Measurements from ENCODE around the gene CDKAL1.

The CDKAL1 gene

GRCh38 chr6:20997770-20998147, 463.5 kb downstream of the CDKAL1 start:
- Histone ChIP-seq H3K9me3 (ENCODE audit: control insufficient read depth in 1 of 2, low read length in 2 of 2) (no peaks in the 10 kb centered on the region), H3K4me3 (ENCODE audit: low read depth in 1 of 2, low read length in 2 of 2) (no peak overlapping the region), H3K4me1 (ENCODE audit: control insufficient read depth in 1 of 2, insufficient read depth in 2 of 2, low read length in 2 of 2) (no peaks in the 10 kb centered on the region), H3K36me3 (ENCODE audit: control insufficient read depth in 1 of 2, insufficient read depth in 2 of 2, low read length in 2 of 2) (no peaks in the 10 kb centered on the region), H3K9ac (ENCODE audit: low read depth in 1 of 2, low read length in 2 of 2) (no peak overlapping the region), H3K27ac (ENCODE audit: low read depth, low read length) (no peak overlapping the region), H3K27me3 (ENCODE audit: control insufficient read depth in 1 of 2, insufficient read depth in 2 of 2, low read length in 2 of 2) (no peaks in the 10 kb centered on the region)

- Histone ChIP-seq H3K9me3 (ENCODE audit: control insufficient read depth in 1 of 2, low read length in 2 of 2) (no peaks in the 10 kb centered on the region), H3K4me1 (ENCODE audit: control insufficient read depth in 1 of 2, insufficient read depth in 2 of 2, low read length in 2 of 2) (no peaks in the 10 kb centered on the region), H3K27ac (ENCODE audit: low read depth, low read length) (no peak overlapping the region), H3K27me3 (ENCODE audit: control insufficient read depth in 1 of 2, insufficient read depth in 2 of 2, low read length in 2 of 2) (no peaks in the 10 kb centered on the region), H3K4me3 (ENCODE audit: low read depth in 1 of 2, low read length in 2 of 2) (no peak overlapping the region), H3K36me3 (ENCODE audit: control insufficient read depth in 1 of 2, insufficient read depth in 2 of 2, low read length in 2 of 2) (no peaks in the 10 kb centered on the region), H3K9ac (ENCODE audit: low read depth in 1 of 2, low read length in 2 of 2) (no peak overlapping the region)
These were observed 464.6 kb downstream of the CDKAL1 start for GRCh38 chr6:20998748-20999448.

DNA sequence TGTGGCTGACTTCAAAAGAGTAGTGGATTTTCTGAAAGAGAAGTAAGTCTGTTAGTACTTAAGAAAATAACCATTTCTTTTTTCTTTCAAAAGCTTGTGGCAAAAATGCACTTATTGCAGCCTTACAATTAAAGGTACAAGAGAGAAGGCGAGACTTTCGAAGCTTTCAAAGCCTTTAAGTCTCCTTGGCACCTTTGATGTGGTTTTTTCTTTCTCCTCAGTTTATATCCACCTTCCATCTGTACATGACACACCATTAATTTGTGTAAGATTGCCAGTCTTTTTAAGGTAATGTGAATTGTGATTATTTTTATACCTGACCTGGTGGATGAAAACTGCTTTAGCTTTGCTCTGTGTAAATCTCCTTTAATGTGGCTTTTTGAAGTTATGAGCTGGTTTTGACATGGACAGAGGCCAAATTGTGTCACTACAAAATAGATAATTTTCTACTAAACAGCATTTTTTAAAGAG, 466.1 kb downstream of the CDKAL1 start:
- H3K36me3 ChIP-seq (ENCODE audit: control insufficient read depth in 1 of 2, insufficient read depth in 2 of 2, low read length in 2 of 2), result no peaks in the 10 kb centered on the region
- no peak overlapping the region for H3K27ac ChIP-seq (ENCODE audit: low read depth, low read length)
- H3K4me3 ChIP-seq (ENCODE audit: low read depth in 1 of 2, low read length in 2 of 2), result no peak overlapping the region
- no peak overlapping the region for H3K9ac ChIP-seq (ENCODE audit: low read depth in 1 of 2, low read length in 2 of 2)
- H3K4me1 ChIP-seq (ENCODE audit: control insufficient read depth in 1 of 2, insufficient read depth in 2 of 2, low read length in 2 of 2), result no peaks in the 10 kb centered on the region
- no peaks in the 10 kb centered on the region for H3K27me3 ChIP-seq (ENCODE audit: control insufficient read depth in 1 of 2, insufficient read depth in 2 of 2, low read length in 2 of 2)
- H3K9me3 ChIP-seq (ENCODE audit: control insufficient read depth in 1 of 2, low read length in 2 of 2), result no peaks in the 10 kb centered on the region

DNA sequence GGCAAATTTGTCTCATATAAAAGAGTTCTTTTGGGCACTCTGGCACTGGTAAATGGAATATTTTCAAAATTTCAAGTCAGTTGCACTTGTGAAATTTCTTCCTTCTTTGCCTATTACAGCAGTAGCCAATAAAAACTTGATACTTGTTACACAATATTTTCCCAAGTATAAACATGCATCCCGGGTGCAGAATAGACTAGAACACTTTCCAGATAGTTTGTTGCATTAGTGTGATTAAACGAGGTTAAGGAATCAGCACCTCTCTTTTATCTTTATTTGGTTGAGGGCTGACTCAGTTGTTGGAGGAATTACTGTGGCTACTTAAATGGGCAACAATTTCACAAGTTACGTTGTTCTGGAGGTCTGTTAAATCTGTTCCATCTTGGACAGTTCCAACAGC, 467.5 kb downstream of the CDKAL1 start:
- no peaks in the 10 kb centered on the region for H3K4me1 ChIP-seq (ENCODE audit: control insufficient read depth in 1 of 2, insufficient read depth in 2 of 2, low read length in 2 of 2)
- H3K27ac ChIP-seq (ENCODE audit: low read depth, low read length), result no peak overlapping the region
- no peaks in the 10 kb centered on the region for H3K27me3 ChIP-seq (ENCODE audit: control insufficient read depth in 1 of 2, insufficient read depth in 2 of 2, low read length in 2 of 2)
- no peaks in the 10 kb centered on the region for H3K9me3 ChIP-seq (ENCODE audit: control insufficient read depth in 1 of 2, low read length in 2 of 2)
- no peaks in the 10 kb centered on the region for H3K36me3 ChIP-seq (ENCODE audit: control insufficient read depth in 1 of 2, insufficient read depth in 2 of 2, low read length in 2 of 2)
- no peak overlapping the region for H3K9ac ChIP-seq (ENCODE audit: low read depth in 1 of 2, low read length in 2 of 2)
- no peak overlapping the region for H3K4me3 ChIP-seq (ENCODE audit: low read depth in 1 of 2, low read length in 2 of 2)

DNA sequence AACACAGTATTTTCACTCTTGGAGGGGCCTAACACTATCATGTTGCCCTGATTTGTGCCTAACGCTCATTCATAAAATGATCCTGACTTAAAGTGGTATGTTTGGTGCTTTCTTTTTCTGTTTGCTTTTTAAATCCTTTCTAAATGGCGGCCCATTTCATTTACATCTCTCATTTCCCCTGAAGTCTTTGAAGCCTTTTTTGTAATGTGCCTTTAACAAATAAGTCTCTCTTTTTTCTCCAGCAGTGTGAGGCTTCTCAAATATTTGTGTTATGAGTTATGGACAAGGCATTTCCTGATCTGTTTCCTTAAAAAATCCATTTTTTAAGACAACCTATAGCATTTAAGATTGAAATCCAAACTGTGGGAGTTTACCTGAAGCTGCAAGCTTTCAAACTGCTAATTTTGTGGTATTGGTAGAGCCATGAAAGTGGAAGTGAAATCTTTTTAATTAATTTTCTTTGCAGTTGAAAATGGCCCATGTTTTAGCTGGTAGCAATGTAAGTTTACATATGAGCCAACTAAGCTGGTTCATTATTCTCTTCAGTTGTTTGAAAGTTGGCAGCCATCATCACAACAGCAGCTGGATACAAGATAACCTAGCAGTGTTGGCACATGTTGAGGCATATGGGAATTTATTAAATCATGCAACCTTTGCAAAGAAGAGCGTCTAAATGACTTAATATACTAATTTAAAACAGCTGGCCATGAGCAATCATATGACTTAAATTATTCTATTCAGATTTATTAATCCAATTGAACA, 469.7 kb downstream of the CDKAL1 start:
- no peaks in the 10 kb centered on the region for H3K9me3 ChIP-seq (ENCODE audit: control insufficient read depth in 1 of 2, low read length in 2 of 2)
- no peaks in the 10 kb centered on the region for H3K27me3 ChIP-seq (ENCODE audit: control insufficient read depth in 1 of 2, insufficient read depth in 2 of 2, low read length in 2 of 2)
- H3K9ac ChIP-seq (ENCODE audit: low read depth in 1 of 2, low read length in 2 of 2), result no peak overlapping the region
- H3K4me3 ChIP-seq (ENCODE audit: low read depth in 1 of 2, low read length in 2 of 2), result no peak overlapping the region
- H3K36me3 ChIP-seq (ENCODE audit: control insufficient read depth in 1 of 2, insufficient read depth in 2 of 2, low read length in 2 of 2), result no peaks in the 10 kb centered on the region
- H3K4me1 ChIP-seq (ENCODE audit: control insufficient read depth in 1 of 2, insufficient read depth in 2 of 2, low read length in 2 of 2), result no peaks in the 10 kb centered on the region
- no peak overlapping the region for H3K27ac ChIP-seq (ENCODE audit: low read depth, low read length)

- Histone ChIP-seq H3K36me3 (ENCODE audit: control insufficient read depth in 1 of 2, insufficient read depth in 2 of 2, low read length in 2 of 2) (no peaks in the 10 kb centered on the region), H3K4me3 (ENCODE audit: low read depth in 1 of 2, low read length in 2 of 2) (no peak overlapping the region), H3K9me3 (ENCODE audit: control insufficient read depth in 1 of 2, low read length in 2 of 2) (no peaks in the 10 kb centered on the region), H3K27me3 (ENCODE audit: control insufficient read depth in 1 of 2, insufficient read depth in 2 of 2, low read length in 2 of 2) (no peaks in the 10 kb centered on the region), H3K27ac (ENCODE audit: low read depth, low read length) (no peak overlapping the region), H3K9ac (ENCODE audit: low read depth in 1 of 2, low read length in 2 of 2) (no peak overlapping the region), H3K4me1 (ENCODE audit: control insufficient read depth in 1 of 2, insufficient read depth in 2 of 2, low read length in 2 of 2) (no peaks in the 10 kb centered on the region)
These were observed 471.7 kb downstream of the CDKAL1 start for GRCh38 chr6:21005816-21006570.

DNA sequence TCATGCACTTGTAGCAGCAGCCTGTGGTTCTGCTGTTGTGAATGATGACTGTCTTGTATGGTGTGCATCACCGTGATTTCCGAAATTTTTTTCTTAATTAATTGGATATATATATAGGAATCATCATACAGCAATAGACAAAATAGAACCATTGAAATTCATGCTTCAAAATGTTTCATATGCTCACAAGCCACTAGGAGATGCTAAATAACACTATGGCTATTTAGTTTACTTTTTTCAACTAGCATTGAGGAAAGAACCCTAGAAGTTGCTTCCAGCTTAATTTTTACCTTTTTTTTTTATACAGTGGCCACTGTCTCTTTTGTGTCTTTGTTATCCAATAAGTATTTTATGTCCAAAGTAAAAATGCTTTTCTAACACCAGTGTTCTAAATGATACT, 485.4 kb downstream of the CDKAL1 start:
- Histone ChIP-seq H3K4me1 (ENCODE audit: control insufficient read depth in 1 of 2, insufficient read depth in 2 of 2, low read length in 2 of 2) (no peaks in the 10 kb centered on the region), H3K9ac (ENCODE audit: low read depth in 1 of 2, low read length in 2 of 2) (no peak overlapping the region), H3K27me3 (ENCODE audit: control insufficient read depth in 1 of 2, insufficient read depth in 2 of 2, low read length in 2 of 2) (no peaks in the 10 kb centered on the region), H3K9me3 (ENCODE audit: control insufficient read depth in 1 of 2, low read length in 2 of 2) (no peaks in the 10 kb centered on the region), H3K27ac (ENCODE audit: low read depth, low read length) (no peak overlapping the region), H3K36me3 (ENCODE audit: control insufficient read depth in 1 of 2, insufficient read depth in 2 of 2, low read length in 2 of 2) (no peaks in the 10 kb centered on the region), H3K4me3 (ENCODE audit: low read depth in 1 of 2, low read length in 2 of 2) (no peak overlapping the region)

- no peak overlapping the region for H3K4me3 ChIP-seq (ENCODE audit: low read depth in 1 of 2, low read length in 2 of 2)
- no peaks in the 10 kb centered on the region for H3K27me3 ChIP-seq (ENCODE audit: control insufficient read depth in 1 of 2, insufficient read depth in 2 of 2, low read length in 2 of 2)
- no peak overlapping the region for H3K27ac ChIP-seq (ENCODE audit: low read depth, low read length)
- no peaks in the 10 kb centered on the region for H3K36me3 ChIP-seq (ENCODE audit: control insufficient read depth in 1 of 2, insufficient read depth in 2 of 2, low read length in 2 of 2)
- H3K9ac ChIP-seq (ENCODE audit: low read depth in 1 of 2, low read length in 2 of 2), result no peak overlapping the region
- no peaks in the 10 kb centered on the region for H3K4me1 ChIP-seq (ENCODE audit: control insufficient read depth in 1 of 2, insufficient read depth in 2 of 2, low read length in 2 of 2)
- peaks cover 0 to 2% of the 10 kb centered on the region in 2 donors for H3K9me3 ChIP-seq (ENCODE audit: control insufficient read depth in 1 of 2, low read length in 2 of 2)
These were observed 488.3 kb downstream of the CDKAL1 start for GRCh38 chr6:21022343-21023107.

- Histone ChIP-seq H3K27me3 (ENCODE audit: control insufficient read depth in 1 of 2, insufficient read depth in 2 of 2, low read length in 2 of 2) (no peaks in the 10 kb centered on the region), H3K4me3 (ENCODE audit: low read depth in 1 of 2, low read length in 2 of 2) (no peak overlapping the region), H3K9ac (ENCODE audit: low read depth in 1 of 2, low read length in 2 of 2) (no peak overlapping the region), H3K27ac (ENCODE audit: low read depth, low read length) (no peak overlapping the region), H3K4me1 (ENCODE audit: control insufficient read depth in 1 of 2, insufficient read depth in 2 of 2, low read length in 2 of 2) (no peaks in the 10 kb centered on the region), H3K9me3 (ENCODE audit: control insufficient read depth in 1 of 2, low read length in 2 of 2) (peaks cover 0 to 6% of the 10 kb centered on the region in 2 donors), H3K36me3 (ENCODE audit: control insufficient read depth in 1 of 2, insufficient read depth in 2 of 2, low read length in 2 of 2) (no peaks in the 10 kb centered on the region)
These were observed 489.0 kb downstream of the CDKAL1 start for GRCh38 chr6:21023210-21023609.
